Transverse colon (tissue), 3 donors: ENCODE data around the gene SMYD1.

Experiments
- POLR2A ChIP-seq: fragments of 450-650 bp; IDR thresholded peaks from one replicate; pipeline ENCODE4 v1.6.1; 2016; ENCODE audit warnings: antibody characterized with exemption, mild to moderate bottlenecking, moderate library complexity
- TF ChIP-seq, protein P1 (sequence below), 5 experiments: fragments of 200-600 bp in 3 of 5; fragments of 450-650 bp in 2 of 5; sonication (generic) in 3 of 5; IDR thresholded peaks; 1 replicate in 2 of 5; 2 replicates in 3 of 5; pipeline ENCODE4 v1.5.1; 2016 to 2017; ENCODE audit warnings: antibody characterized with exemption in 5 of 5, inconsistent platforms in 3 of 5, mild to moderate bottlenecking in 2 of 5, moderate library complexity in 1 of 5

DNA sequence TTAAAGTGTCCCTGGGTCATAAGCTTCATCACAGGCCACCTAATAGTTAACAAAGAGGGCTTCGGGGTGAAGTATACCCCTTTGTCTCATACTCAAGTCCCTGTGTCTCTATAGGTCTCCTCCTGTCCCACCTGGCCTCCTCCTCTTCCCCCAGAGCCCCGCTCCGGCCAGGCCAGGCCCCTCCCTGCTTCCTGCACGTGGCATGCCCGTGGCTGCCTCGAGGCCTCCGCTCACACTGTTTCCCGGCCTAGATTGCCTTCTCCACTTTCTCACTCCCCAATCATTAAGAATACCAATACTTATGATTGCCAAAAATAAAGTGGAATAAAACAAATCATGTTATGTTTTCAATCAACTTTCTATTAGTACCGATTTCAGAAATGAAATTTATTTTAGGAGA is 18.8 kb downstream of the SMYD1 start:
- TF ChIP-seq, protein P1, sequence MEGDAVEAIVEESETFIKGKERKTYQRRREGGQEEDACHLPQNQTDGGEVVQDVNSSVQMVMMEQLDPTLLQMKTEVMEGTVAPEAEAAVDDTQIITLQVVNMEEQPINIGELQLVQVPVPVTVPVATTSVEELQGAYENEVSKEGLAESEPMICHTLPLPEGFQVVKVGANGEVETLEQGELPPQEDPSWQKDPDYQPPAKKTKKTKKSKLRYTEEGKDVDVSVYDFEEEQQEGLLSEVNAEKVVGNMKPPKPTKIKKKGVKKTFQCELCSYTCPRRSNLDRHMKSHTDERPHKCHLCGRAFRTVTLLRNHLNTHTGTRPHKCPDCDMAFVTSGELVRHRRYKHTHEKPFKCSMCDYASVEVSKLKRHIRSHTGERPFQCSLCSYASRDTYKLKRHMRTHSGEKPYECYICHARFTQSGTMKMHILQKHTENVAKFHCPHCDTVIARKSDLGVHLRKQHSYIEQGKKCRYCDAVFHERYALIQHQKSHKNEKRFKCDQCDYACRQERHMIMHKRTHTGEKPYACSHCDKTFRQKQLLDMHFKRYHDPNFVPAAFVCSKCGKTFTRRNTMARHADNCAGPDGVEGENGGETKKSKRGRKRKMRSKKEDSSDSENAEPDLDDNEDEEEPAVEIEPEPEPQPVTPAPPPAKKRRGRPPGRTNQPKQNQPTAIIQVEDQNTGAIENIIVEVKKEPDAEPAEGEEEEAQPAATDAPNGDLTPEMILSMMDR (IDR thresholded peaks at IDR 0.05) = no peak
- TF ChIP-seq POLR2A = no peak
